CD8-positive, alpha-beta memory T cell (primary cell): Measurements from ENCODE around the gene MYO18B. TPM values are rescaled to one million over a fixed set of nuclear protein-coding genes. Genes with fewer than 3 reads are reported as not detected.
"Not testable (repeated sequence)": the region's sequence is repeated elsewhere in the genome, so short reads cannot be mapped to it uniquely, and the experiment has no call there.

Source experiments
- CTCF ChIA-PET: fragments of 350-600 bp; sonication (Branson Sonifier 250); formaldehyde crosslinking; loops from one replicate; lab custom pipeline; 2021; ENCODE audit warnings: antibody characterized with exemption; lab: Charles Lee
- POLR2A ChIA-PET: fragments of 350-600 bp; sonication (Branson Sonifier 250); formaldehyde crosslinking; loops from one replicate; lab custom pipeline; 2021; ENCODE audit warnings: antibody characterized with exemption; lab: Charles Lee
- DNase-seq, 5 donors: peaks; one replicate each; pipeline versions ENCODE4 v3.0.0 to v3.0.0-alpha.2; 2020 to 2022; ENCODE audit warnings: mixed read lengths in 1 of 5
- H3K27ac ChIP-seq: one replicate; pipeline ENCODE4 v1.7.0; 2013; ENCODE audit warnings: low read depth, mild to moderate bottlenecking, low read length, moderate library complexity
- H3K27me3 ChIP-seq: 2 replicates; pipeline ENCODE4 v1.7.0; 2013; ENCODE audit warnings: low read length, mild to moderate bottlenecking; ENCODE audit not compliant: insufficient read depth, poor library complexity, severe bottlenecking
- H3K36me3 ChIP-seq: 2 replicates; pipeline ENCODE4 v1.7.0; 2013; ENCODE audit warnings: mild to moderate bottlenecking, low read length, moderate library complexity; ENCODE audit not compliant: insufficient read depth
- H3K4me1 ChIP-seq: 2 replicates; pipeline ENCODE4 v1.7.0; 2013; ENCODE audit warnings: mild to moderate bottlenecking, low read length, moderate library complexity; ENCODE audit not compliant: insufficient read depth
- H3K4me3 ChIP-seq: 2 replicates; pipeline ENCODE4 v1.7.0; 2013; ENCODE audit warnings: mild to moderate bottlenecking, low read length
- H3K9me3 ChIP-seq: 2 replicates; pipeline ENCODE4 v1.7.0; 2013; ENCODE audit warnings: mild to moderate bottlenecking, low read length
- H3K27ac Mint-ChIP-seq, 8 donors: one replicate each; pipeline ENCODE4 v1.8.0; 2020 to 2021; ENCODE audit warnings: mixed read lengths in 8 of 8, mild to moderate bottlenecking in 6 of 8, inconsistent platforms in 3 of 8, moderate library complexity in 3 of 8
- H3K27me3 Mint-ChIP-seq, 2 donors: one replicate each; pipeline ENCODE4 v1.8.0; 2020 to 2021; ENCODE audit warnings: mixed read lengths in 2 of 2, mild to moderate bottlenecking in 1 of 2, moderate library complexity in 1 of 2
- H3K36me3 Mint-ChIP-seq, 3 donors: one replicate each; pipeline ENCODE4 v1.8.0; 2020 to 2021; ENCODE audit warnings: mixed read lengths in 3 of 3, inconsistent platforms in 1 of 3, mild to moderate bottlenecking in 1 of 3
- H3K4me1 Mint-ChIP-seq, 3 donors: one replicate each; pipeline ENCODE4 v1.8.0; 2020 to 2021; ENCODE audit warnings: mixed read lengths in 3 of 3, inconsistent platforms in 1 of 3, mild to moderate bottlenecking in 1 of 3
- H3K4me3 Mint-ChIP-seq, 7 donors: one replicate each; pipeline ENCODE4 v1.8.0; 2020 to 2021; ENCODE audit warnings: mixed read lengths in 7 of 7, mild to moderate bottlenecking in 6 of 7, moderate library complexity in 4 of 7, inconsistent platforms in 2 of 7
- H3K9me3 Mint-ChIP-seq, 5 donors: one replicate each; pipeline ENCODE4 v1.8.0; 2020 to 2022; ENCODE audit warnings: mixed read lengths in 5 of 5, mild to moderate bottlenecking in 3 of 5, moderate library complexity in 2 of 5, inconsistent platforms in 1 of 5
- polyA plus RNA-seq: library from polyadenylated mRNA; unstranded; fragments of 300-500 nt; fragmentation: Illumina TruSeq; gene quantifications from one replicate; pipeline ENCODE4 v1.2.3, GENCODE V29; 2021
- total RNA-seq, 2 experiments: library from RNA; stranded (reverse); gene quantifications; one replicate each; pipeline ENCODE4 v1.2.3, GENCODE V29; 2021

MYO18B gene
- total and polyA plus RNA-seq, 3 experiments from 2014 or later = 0.06 to 0.84 (median 0.59) TPM

DNA sequence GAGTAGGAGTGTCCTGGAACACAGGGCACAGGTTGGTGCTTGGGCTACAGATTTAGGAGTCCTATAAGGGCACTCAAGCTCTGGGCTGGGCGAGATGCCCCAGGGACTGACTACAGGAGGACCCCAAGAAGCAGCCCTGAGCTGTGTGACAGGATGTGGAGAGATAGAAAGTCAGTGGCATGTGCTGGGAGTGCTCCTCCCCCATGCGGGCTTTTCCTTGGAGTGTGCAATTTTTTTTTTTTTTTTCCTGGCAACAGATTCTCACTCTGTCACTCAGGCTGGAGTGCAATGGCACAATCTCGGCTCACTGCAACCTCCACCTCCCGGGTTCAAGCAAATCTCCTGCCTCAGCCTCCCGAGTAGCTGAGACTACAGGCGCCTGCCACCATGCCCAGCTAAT, 33.6 kb upstream of the MYO18B start:
- H3K9me3 Mint-ChIP-seq, H3K27me3 ChIP-seq, H3K4me1 Mint-ChIP-seq, H3K4me1 ChIP-seq, H3K27ac ChIP-seq, H3K27ac Mint-ChIP-seq, H3K36me3 Mint-ChIP-seq, DNase-seq, H3K27me3 Mint-ChIP-seq, H3K4me3 Mint-ChIP-seq, H3K36me3 ChIP-seq, H3K9me3 ChIP-seq, H3K4me3 ChIP-seq: not testable (repeated sequence)
- CTCF ChIA-PET = interaction anchor here (1.1 kb wide), 1 partner anchor 246 kb away, joined by 3 read pairs; no protein-coding TSS in a partner anchor
- POLR2A ChIA-PET = interaction anchor here (0.6 kb wide), 1 partner anchor 232 kb away, joined by 3 read pairs; no protein-coding TSS in a partner anchor

- Histone ChIP-seq H3K27me3 (no peaks in the 10 kb centered on the region), H3K27ac (no peak overlapping the region), H3K4me3 (no peak overlapping the region), H3K4me1 (no peaks in the 10 kb centered on the region), H3K36me3 (no peaks in the 10 kb centered on the region), H3K9me3 (no peaks in the 10 kb centered on the region)
- Mint-ChIP-seq H3K27me3 (no peaks in the 10 kb centered on the region), H3K4me3 (no peak overlapping the region), H3K27ac (no peak overlapping the region), H3K4me1 (no peaks in the 10 kb centered on the region), H3K9me3 (no peaks in the 10 kb centered on the region), H3K36me3 (peaks cover 3 to 6% (median 3%) of the 10 kb centered on the region in 3 donors)
- ChIA-PET CTCF (no interaction called here), POLR2A (no interaction called here)
- DNase-seq = no peak
Measured at GRCh38 chr22:25709758-25710157, 32.2 kb upstream of the MYO18B start.

DNA sequence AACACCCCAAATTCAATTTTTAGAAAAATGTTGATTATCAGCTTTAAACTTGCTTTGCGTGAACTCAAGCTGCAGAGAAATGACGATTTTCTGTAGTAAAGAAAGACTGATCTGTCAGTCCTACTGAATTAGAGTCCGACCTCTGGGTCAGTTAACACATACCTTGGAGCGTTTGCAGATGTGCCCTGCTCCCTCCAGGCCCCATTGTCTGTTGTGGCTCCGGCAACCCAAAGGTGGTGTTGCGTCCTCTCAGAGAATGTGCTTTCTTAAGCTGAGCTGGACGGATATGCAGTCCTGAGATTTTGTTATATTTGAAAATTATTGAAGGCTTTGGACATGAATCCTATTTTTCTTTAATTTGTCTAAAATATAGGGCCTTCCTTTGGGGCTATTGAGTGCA, 31.5 kb upstream of the MYO18B start:
- Mint-ChIP-seq H3K9me3 (no peaks in the 10 kb centered on the region), H3K4me3 (no peak overlapping the region), H3K4me1 (no peaks in the 10 kb centered on the region), H3K36me3 (peaks cover 3 to 6% (median 3%) of the 10 kb centered on the region in 3 donors), H3K27me3 (no peaks in the 10 kb centered on the region), H3K27ac (no peak overlapping the region)
- Histone ChIP-seq H3K9me3 (no peaks in the 10 kb centered on the region), H3K4me1 (no peaks in the 10 kb centered on the region), H3K36me3 (no peaks in the 10 kb centered on the region), H3K4me3 (no peak overlapping the region), H3K27me3 (no peaks in the 10 kb centered on the region), H3K27ac (no peak overlapping the region)
- ChIA-PET CTCF (no interaction called here), POLR2A (no interaction called here)
- DNase-seq = no peak

- H3K27me3 ChIP-seq = no peaks in the 10 kb centered on the region
- no peak for DNase-seq
- Mint-ChIP-seq H3K4me3 (no peak overlapping the region), H3K36me3 (peaks cover 3 to 6% (median 3%) of the 10 kb centered on the region in 3 donors), H3K27me3 (no peaks in the 10 kb centered on the region), H3K4me1 (no peaks in the 10 kb centered on the region), H3K27ac (no peak overlapping the region), H3K9me3 (no peaks in the 10 kb centered on the region)
- POLR2A ChIA-PET = no interaction called here
- no peak overlapping the region for H3K4me3 ChIP-seq
- no peak overlapping the region for H3K27ac ChIP-seq
- H3K4me1 ChIP-seq = no peaks in the 10 kb centered on the region
- H3K9me3 ChIP-seq = no peaks in the 10 kb centered on the region
- CTCF ChIA-PET = no interaction called here
- no peaks in the 10 kb centered on the region for H3K36me3 ChIP-seq
Measured at GRCh38 chr22:25711491-25711890, 30.5 kb upstream of the MYO18B start.

- no peak for DNase-seq
- no peaks in the 10 kb centered on the region for H3K36me3 ChIP-seq
Measured at GRCh38 chr22:25712661-25713400, 29.2 kb upstream of the MYO18B start.

DNA sequence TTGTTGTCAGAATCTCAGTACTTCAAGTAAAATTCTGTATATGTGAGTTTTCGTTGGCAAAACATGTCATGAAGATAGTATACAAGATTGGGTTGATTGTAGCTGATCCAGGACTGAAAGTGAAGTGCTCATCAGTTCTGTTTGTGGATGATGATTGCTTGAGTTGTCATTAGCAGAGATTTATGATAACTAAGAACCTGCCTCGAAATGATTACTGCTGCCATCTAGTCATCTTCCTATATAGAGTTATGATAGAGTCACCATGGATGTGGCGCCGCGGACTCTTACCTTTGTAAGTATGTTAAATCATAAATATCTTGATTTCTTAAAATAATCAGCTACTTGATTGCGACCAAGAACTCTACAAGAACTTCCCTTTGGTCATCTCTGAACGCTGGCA, 27.9 kb upstream of the MYO18B start:
- no peaks in the 10 kb centered on the region for H3K9me3 ChIP-seq
- no peak overlapping the region for H3K4me3 Mint-ChIP-seq
- no peaks in the 10 kb centered on the region for H3K27me3 Mint-ChIP-seq
- no peaks in the 10 kb centered on the region for H3K27me3 ChIP-seq
- ChIA-PET POLR2A (no interaction called here), CTCF (no interaction called here)
- no peak overlapping the region for H3K4me3 ChIP-seq
- H3K36me3 ChIP-seq = no peaks in the 10 kb centered on the region
- H3K4me1 ChIP-seq = no peaks in the 10 kb centered on the region
- H3K36me3 Mint-ChIP-seq = peaks cover 0 to 3% (median 3%) of the 10 kb centered on the region in 3 donors
- no peak for DNase-seq
- no peak overlapping the region for H3K27ac ChIP-seq
- no peaks in the 10 kb centered on the region for H3K9me3 Mint-ChIP-seq
- no peaks in the 10 kb centered on the region for H3K4me1 Mint-ChIP-seq
- H3K27ac Mint-ChIP-seq = no peak overlapping the region

More at GRCh38 chr22:25712661-25713400, 29.2 kb upstream of the MYO18B start:
- CTCF ChIA-PET = no interaction called here
- POLR2A ChIA-PET = no interaction called here
- Mint-ChIP-seq H3K36me3 (peaks cover 0 to 3% (median 3%) of the 10 kb centered on the region in 3 donors), H3K4me3 (no peak overlapping the region), H3K9me3 (no peaks in the 10 kb centered on the region), H3K4me1 (no peaks in the 10 kb centered on the region), H3K27me3 (no peaks in the 10 kb centered on the region), H3K27ac (no peak overlapping the region)
- Histone ChIP-seq H3K27ac (no peak overlapping the region), H3K9me3 (no peaks in the 10 kb centered on the region), H3K4me1 (no peaks in the 10 kb centered on the region), H3K27me3 (no peaks in the 10 kb centered on the region), H3K4me3 (no peak overlapping the region)

- Mint-ChIP-seq H3K9me3 (no peaks in the 10 kb centered on the region), H3K36me3 (peaks cover 0 to 3% (median 3%) of the 10 kb centered on the region in 3 donors), H3K27ac (no peak overlapping the region), H3K4me1 (no peaks in the 10 kb centered on the region), H3K4me3 (no peak overlapping the region), H3K27me3 (no peaks in the 10 kb centered on the region)
- no peaks in the 10 kb centered on the region for H3K36me3 ChIP-seq
- H3K9me3 ChIP-seq = no peaks in the 10 kb centered on the region
- no peak overlapping the region for H3K4me3 ChIP-seq
- no peak overlapping the region for H3K27ac ChIP-seq
- H3K4me1 ChIP-seq = no peaks in the 10 kb centered on the region
- no peaks in the 10 kb centered on the region for H3K27me3 ChIP-seq
- no peak for DNase-seq
- POLR2A ChIA-PET = no interaction called here
- CTCF ChIA-PET = no interaction called here
Measured at GRCh38 chr22:25714739-25715138, 27.2 kb upstream of the MYO18B start.

DNA sequence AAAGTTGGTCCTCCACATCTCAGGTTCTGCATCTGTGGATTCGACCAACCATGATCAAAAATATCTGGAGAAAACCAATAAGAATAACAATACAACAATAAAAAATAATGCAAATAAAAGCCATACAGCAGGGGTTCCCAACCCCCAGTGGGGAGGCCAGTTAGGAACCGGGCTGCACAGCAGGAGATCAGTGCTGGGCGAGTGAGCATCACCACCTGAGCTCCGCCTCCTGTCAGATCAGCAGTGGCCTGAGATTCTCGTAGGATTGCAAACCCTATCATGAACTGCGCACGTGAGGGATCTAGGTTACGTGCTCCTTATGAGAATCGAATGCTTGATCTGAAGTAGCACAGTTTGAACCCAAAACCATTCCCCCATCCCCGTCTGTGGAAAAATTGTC, 25.4 kb upstream of the MYO18B start:
- Histone ChIP-seq H3K4me3 (no peak overlapping the region), H3K27me3 (no peaks in the 10 kb centered on the region), H3K27ac (no peak overlapping the region), H3K4me1 (no peaks in the 10 kb centered on the region), H3K36me3 (no peaks in the 10 kb centered on the region), H3K9me3 (no peaks in the 10 kb centered on the region)
- Mint-ChIP-seq H3K4me3 (no peak overlapping the region), H3K27me3 (no peaks in the 10 kb centered on the region), H3K9me3 (no peaks in the 10 kb centered on the region), H3K27ac (no peak overlapping the region), H3K36me3 (no peaks in the 10 kb centered on the region), H3K4me1 (no peaks in the 10 kb centered on the region)
- DNase-seq = no peak
- ChIA-PET POLR2A (no interaction called here), CTCF (no interaction called here)
